GM18498 (cell line): ENCODE data around the gene RALY.

Experiments used
- ATAC-seq: cut with Tn5 transposase; IDR thresholded peaks from one replicate; pipeline ENCODE4 v1.9.1; 2021; ENCODE audit warnings: mild to moderate bottlenecking, moderate library complexity; ENCODE audit not compliant: unreplicated experiment

The RALY gene

GRCh38 chr20:33985830-33986229, 7.9 kb upstream of the RALY start:
- ATAC-seq = no peak

- no peak for ATAC-seq
These were observed 7.0 kb upstream of the RALY start for GRCh38 chr20:33986560-33987216.

- ATAC-seq = no peak
These were observed 3.6 kb upstream of the RALY start for GRCh38 chr20:33990075-33990474.

DNA sequence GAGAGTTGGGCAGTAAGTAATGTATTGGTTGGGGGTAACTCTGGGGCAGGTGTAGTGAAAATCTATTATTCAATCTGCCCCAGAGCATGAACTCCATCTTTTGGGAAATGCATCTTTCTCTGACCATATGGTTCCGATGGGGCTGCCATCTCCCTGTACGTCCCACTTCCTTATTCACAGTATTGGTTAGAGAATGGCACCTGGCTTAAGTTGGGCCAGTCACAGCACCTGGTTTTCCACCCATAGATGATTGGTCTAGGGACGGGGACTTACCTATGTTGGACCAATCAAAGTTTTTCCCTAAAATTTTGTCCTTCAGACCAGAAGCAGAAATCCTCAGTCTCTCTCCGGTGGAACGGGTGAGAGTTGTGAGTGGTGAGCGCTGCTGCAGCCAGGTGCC, 2.2 kb upstream of the RALY start:
- ATAC-seq = no peak

GRCh38 chr20:33992145-33992922, 1.4 kb upstream of the RALY start:
- no peak for ATAC-seq

DNA sequence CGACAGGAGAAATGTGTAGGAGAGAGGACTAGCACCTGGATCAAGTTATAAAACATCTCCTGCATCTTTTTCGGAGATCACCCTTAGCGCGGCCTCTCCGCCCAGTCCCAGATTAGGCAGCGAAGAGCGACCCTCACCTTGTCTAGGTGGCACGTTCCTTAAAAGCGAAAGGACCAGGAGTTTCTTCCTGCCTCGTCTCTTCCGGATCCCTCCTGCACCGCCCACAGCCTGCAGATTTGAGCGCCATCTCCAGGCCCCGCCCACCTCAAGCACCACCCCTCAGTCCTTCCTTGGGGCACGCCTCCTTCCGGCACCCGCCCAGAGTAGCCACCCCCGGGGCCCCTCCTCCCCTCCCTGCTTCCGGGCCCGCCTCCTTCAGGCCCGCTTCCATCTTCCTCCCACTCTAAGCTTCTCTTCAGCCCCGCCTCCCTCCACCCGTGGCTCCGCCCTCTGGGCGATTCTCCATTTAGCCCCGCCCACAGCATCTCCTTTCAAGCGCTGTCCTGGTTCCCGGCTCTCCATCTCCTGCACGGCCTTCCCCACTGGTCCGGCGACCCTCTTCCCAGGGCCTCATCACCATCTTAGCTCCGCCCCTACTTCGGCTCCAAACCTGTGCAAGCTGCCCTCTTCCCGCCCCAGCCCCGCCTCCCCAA, 662 bp upstream of the RALY start:
- ATAC-seq = peak; percentile 80

GRCh38 chr20:33994222-33994913, 657 bp downstream of the RALY start:
- peak; percentile 37 for ATAC-seq

DNA sequence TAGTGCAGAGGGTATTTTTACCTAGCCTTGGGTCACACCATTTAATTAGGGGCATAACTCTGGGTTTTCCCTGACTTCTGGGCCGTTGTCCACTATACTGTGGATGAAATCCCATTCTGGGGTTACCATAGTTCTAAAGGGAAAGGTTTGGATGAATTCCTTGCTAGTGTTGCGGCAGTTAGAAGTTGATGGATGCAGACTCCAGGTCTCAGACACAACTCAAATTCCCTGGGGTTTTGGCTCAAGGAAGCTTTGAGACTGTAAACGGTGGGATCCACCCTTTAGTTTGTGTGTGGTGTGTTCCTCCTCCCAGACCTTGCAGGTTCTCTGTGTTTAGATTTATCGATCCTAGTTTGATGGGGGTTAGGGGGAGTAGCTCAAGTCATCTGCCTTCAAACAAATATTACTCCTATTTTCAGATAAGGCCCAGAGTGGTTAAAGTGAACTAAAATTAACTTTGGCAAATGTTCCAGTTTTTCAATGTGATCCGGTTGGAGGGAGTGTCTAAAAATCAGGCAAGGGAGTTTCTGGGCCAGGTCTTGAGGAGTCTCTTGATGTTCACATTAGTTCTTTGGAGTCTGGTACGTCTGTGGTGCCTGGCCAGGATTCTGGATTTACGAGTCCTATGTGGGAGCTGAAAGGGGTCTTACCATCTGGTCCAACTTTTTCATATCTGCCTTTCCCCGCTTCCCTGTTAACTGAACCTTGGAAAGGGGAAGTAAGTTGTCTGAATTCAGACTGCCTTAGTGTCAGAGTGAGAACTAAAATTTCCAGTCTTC, 1.5 kb downstream of the RALY start:
- no peak for ATAC-seq

DNA sequence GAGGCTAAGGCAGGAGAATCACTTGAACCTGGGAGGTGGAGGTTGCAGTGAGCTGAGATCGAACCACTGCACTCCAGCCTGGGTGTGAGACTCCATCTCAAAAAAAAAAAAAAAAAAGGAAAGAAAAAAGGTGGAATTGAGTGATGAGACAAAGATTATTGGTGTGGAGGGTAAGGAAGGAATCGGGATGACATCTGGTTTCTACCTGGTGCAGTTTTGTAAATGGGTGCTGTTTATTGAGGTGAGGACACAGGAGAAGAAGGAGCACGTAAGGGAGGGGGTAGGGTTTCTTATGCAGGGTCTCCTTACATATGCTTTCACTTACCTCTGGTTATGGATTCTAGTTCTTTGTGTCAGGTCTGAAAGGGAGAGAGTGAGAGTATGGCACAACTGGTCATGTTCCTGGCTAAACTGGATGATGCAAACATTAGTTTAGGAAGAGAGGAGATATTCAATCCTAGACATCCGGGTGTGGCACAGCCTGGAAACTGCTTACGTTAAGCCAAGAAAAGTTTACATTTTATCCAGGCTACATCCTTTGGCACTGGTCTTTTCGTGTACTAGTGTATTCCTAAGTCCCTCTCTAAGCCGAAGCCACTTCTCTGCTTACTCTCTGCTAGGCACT, 5.4 kb downstream of the RALY start:
- no peak for ATAC-seq

DNA sequence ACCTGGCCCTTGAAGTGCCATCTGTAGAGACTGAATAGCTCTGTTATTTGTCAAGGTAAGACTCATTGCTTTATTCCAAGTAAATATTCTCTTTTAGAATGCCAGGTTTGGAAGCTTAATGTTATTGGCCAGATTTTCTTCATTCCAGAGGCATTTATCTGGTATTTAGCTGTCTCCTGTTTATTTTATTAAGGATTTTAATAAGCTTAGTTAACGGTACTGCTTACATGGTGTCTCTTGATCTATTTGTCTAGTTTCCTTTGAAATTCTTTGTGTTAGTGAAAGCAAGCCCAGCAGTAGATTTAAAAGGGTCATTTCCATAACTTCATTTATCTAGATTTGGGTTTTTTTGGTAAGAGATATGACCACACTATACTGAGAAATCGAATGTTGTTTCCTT, 7.7 kb downstream of the RALY start:
- no peak for ATAC-seq

DNA sequence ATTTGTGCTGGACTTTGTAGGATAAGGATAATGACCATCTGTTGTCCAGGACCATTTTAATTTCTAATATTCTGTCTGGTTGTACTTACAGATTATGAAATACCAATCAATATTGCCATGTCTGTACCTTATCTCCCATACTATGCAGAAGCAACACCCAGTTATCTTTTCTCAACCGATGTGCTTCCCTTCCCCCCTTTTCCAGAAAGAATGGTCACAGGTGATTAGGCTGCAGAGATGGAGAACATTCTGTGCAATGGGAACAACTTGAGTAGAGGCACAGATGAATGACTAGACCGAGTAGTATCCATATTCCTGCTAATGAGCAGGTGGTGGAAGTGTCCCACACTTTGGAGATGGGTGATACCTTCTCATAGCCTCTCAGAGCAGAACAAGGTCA, 10.5 kb downstream of the RALY start:
- no peak for ATAC-seq

DNA sequence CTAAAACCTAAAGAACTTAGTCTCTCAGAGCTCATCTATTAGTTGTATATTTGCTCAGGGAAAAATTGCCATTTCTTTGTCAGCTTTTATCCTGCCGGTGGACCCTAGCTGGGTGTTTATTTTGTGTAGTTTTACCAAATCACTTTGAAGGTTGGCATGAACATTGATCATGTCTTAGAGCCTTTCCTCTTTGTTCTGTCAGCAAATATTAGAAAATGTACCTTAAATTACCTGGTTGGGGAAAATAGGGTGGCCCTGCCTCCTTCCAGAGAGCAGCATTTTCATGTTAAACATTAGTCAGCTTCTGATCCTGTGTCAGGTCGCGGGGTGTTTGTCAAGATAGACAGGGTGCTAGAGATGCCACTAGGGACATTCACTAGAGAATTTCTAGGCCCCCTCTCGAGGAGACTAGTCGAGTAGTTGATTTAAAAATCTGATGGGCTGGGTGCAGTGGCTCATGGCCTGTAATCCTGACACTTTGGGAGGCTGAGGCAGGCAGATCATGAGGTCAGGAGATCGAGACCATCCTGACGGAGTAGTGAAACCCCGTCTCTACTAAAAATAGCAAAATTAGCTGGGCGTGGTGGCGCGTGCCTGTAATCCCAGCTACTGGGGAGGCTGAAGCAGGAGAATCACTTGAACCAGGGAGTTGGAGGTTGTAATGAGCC, 11.2 kb downstream of the RALY start:
- no peak for ATAC-seq

- no peak for ATAC-seq
These were observed 12.9 kb downstream of the RALY start for GRCh38 chr20:34006619-34007018.

- ATAC-seq = no peak
These were observed 14.8 kb downstream of the RALY start for GRCh38 chr20:34008477-34008876.

GRCh38 chr20:34010405-34010931, 16.8 kb downstream of the RALY start:
- ATAC-seq = no peak

DNA sequence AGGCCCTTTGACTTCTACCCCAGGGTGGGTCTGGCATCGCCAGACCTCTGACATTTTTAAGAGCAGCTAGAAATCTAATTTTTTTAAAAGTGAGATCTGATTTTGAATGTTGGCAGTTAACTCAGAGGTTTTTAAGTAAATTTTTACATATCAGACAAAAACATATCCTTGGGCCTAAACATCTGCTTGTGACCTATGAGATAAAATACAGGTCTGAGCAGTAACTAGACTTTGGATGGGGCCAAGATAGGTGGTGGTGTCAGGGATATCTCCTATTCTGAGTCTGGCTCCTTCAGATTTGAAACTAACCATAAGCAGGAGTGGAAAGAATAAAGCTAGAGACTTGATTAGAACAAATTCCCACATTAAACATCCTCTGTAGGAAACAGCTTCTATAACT, 17.6 kb downstream of the RALY start:
- ATAC-seq = no peak

DNA sequence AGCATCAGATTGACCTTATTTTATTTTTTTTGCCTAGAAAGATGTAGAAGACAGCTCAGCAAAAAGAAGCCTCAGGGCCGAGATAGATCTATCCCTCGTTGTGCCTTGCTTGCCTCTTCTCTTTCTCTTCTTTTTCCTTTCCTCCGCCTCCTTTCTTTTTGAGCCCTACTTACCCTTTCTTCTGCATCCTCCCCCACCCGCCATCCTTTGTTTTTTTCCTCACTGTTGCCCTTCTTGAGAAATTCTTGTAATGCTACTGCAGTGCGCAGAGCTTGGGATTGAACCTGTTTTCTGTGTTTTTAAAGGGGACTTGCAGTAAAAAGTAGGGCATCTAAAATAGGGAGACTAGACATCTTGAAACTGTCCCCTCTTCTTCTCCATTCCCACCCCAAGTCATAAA, 18.6 kb downstream of the RALY start:
- no peak for ATAC-seq

DNA sequence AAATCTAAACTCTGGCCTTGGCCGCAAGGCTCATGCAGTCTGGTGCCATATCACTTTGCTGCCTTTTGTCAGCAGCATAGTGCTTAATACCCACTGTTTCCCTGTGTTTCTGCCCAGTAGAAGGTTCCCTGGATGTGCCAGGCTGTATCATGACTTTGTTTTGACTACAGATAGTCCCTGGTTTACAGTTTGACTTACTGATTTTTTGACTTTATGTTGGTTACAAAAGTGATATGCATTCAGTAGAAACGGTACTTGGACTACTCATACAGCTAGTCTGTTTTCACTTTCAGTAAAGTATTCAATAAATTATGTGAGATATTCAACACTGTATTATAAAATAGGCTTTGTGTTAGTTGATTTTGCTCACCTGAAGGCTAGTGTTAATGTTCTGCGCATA, 19.0 kb downstream of the RALY start:
- ATAC-seq = no peak

DNA sequence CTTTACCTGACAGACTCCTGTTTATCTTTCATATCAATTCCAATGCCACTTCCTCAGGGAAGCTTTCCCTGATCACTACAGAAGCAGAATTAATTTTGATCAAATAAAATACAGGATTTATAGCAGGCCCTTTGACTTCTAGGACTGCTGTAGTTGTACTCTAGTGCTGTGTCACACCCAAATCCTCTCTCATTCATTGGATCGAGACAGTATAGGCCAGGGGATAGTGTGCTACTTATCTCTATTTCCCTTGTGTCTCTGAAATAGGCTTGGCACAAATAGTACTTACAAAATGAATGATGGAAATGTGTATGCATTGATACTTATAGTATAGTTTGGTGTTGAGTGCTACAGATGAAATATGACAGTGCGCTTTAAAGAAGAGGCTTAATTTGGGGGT, 19.8 kb downstream of the RALY start:
- ATAC-seq = no peak

DNA sequence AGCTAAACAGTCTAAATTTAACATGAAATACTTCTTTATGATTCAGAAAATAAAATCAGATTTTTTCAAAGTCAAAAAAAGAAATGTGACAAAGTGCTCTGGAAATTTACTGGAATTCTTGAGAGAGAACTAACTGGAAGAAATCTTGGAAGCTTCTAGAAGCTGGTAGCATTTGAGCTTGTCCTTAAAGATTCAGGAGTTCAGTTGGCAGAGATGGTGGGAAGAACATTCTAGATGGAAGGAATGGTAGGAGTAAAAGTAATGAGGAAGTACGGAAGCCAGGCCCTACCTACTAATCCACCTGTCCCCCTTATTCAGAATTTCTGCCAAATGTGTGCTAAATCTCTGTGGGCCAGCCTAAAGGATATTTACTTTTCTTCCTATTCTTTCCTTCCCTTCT, 21.2 kb downstream of the RALY start:
- no peak for ATAC-seq
